Adrenal gland (tissue), 5 donors: ENCODE measurements around the gene NR5A2.

Experiments used
- POLR2A ChIP-seq, 2 donors: fragments of 450-650 bp; IDR thresholded peaks; one replicate each; pipeline ENCODE4 v1.6.1; 2017; ENCODE audit warnings: antibody characterized with exemption in 2 of 2, mild to moderate bottlenecking in 2 of 2, moderate library complexity in 1 of 2
- TF ChIP-seq, protein P1 (sequence below), 6 experiments: fragments of 450-650 bp in 4 of 6; fragments of 200-600 bp in 2 of 6; sonication (generic) in 1 of 6; IDR thresholded peaks; 1 replicate in 5 of 6; 2 replicates in 1 of 6; pipeline versions ENCODE4 v1.5.1 to v1.8.0; 2016 to 2021; ENCODE audit warnings: antibody characterized with exemption in 6 of 6, mild to moderate bottlenecking in 2 of 6, moderate library complexity in 1 of 6
- donor health status: DM: no; HTN: no; CAD: no.

DNA sequence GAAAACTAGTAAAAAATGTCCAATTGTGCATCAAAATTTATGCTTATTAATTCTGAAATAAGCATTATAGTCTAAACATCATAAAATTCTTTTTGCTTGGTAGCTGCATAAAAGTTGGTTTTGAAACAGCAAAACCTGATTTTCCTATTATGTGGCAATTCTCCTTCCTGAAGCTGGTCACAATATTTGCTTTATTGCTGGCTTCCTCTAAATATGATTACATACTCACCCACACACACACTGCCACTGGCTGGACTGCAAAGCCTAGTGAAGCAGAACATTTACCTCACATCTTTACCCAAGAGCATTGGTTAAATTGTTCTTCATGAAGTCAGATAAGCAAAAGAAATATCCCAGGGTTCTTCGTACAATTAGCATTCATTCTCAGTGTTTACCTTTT, 103.0 kb downstream of the NR5A2 start:
- TF ChIP-seq, protein P1, sequence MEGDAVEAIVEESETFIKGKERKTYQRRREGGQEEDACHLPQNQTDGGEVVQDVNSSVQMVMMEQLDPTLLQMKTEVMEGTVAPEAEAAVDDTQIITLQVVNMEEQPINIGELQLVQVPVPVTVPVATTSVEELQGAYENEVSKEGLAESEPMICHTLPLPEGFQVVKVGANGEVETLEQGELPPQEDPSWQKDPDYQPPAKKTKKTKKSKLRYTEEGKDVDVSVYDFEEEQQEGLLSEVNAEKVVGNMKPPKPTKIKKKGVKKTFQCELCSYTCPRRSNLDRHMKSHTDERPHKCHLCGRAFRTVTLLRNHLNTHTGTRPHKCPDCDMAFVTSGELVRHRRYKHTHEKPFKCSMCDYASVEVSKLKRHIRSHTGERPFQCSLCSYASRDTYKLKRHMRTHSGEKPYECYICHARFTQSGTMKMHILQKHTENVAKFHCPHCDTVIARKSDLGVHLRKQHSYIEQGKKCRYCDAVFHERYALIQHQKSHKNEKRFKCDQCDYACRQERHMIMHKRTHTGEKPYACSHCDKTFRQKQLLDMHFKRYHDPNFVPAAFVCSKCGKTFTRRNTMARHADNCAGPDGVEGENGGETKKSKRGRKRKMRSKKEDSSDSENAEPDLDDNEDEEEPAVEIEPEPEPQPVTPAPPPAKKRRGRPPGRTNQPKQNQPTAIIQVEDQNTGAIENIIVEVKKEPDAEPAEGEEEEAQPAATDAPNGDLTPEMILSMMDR (IDR thresholded peaks at IDR 0.05), result no peak
- no peak for TF ChIP-seq POLR2A (IDR thresholded peaks at IDR 0.05)
